Activated CD4-positive, alpha-beta T cell treated with anti-CD3 and anti-CD28 coated beads, Interleukin-2, amount 50 U/mL, for 4 hours (primary cell): ENCODE data around the gene CRYGA.

Experiments used
- DNase-seq, 2 experiments: peaks; one replicate each; pipeline ENCODE4 v3.0.0-alpha.2; 2020

The CRYGA gene

GRCh38 chr2:208163489-208163888 is at the start of gene CRYGA:
Gene CRYGA, minus strand, starts transcription at chr2:208163589. Its CDS starts 33 bp downstream, at chr2:208163556.
- DNase-seq, result no peak

- DNase-seq, result no peak
Observed at GRCh38 chr2:208210688-208211451, 47.5 kb upstream of the CRYGA start.

- no peak for DNase-seq
Observed at GRCh38 chr2:208208335-208209085, 45.1 kb upstream of the CRYGA start.

- no peak for DNase-seq
Observed at GRCh38 chr2:208207769-208208168, 44.4 kb upstream of the CRYGA start.

GRCh38 chr2:208204166-208204565 is 40.8 kb upstream of the CRYGA start:
- DNase-seq, result no peak

GRCh38 chr2:208195531-208195930 is 32.1 kb upstream of the CRYGA start:
- DNase-seq, result no peak

- DNase-seq, result no peak
Observed at GRCh38 chr2:208192611-208193236, 29.3 kb upstream of the CRYGA start.

GRCh38 chr2:208189810-208190503 is 26.6 kb upstream of the CRYGA start, which contains the start of gene C2orf80:
Gene C2orf80, minus strand, starts transcription at chr2:208190030. Its CDS starts 3,044 bp downstream, at chr2:208186986.
- DNase-seq, result no peak

- no peak for DNase-seq
Observed at GRCh38 chr2:208189069-208189809, 25.9 kb upstream of the CRYGA start.

- no peak for DNase-seq
Observed at GRCh38 chr2:208186893-208187292, 23.5 kb upstream of the CRYGA start.

- DNase-seq, result no peak
Observed at GRCh38 chr2:208186465-208186864, 23.1 kb upstream of the CRYGA start.

- DNase-seq, result no peak
Observed at GRCh38 chr2:208183972-208184705, 20.8 kb upstream of the CRYGA start.

- DNase-seq, result no peak
Observed at GRCh38 chr2:208183526-208183925, 20.1 kb upstream of the CRYGA start.

- no peak for DNase-seq
Observed at GRCh38 chr2:208182835-208183234, 19.4 kb upstream of the CRYGA start.

GRCh38 chr2:208179028-208179609 is 15.7 kb upstream of the CRYGA start:
- DNase-seq, result no peak

GRCh38 chr2:208175840-208176153 is 12.4 kb upstream of the CRYGA start:
- DNase-seq, result no peak

GRCh38 chr2:208175069-208175839 is 11.9 kb upstream of the CRYGA start:
- peak; percentile 44 to 46 for DNase-seq

GRCh38 chr2:208174144-208174543 is 10.8 kb upstream of the CRYGA start:
- no peak for DNase-seq

GRCh38 chr2:208172125-208172524 is 8.7 kb upstream of the CRYGA start:
- DNase-seq, result no peak

GRCh38 chr2:208164951-208165755 is 1.8 kb upstream of the CRYGA start:
- no peak for DNase-seq
